GM10248 (cell line): ENCODE measurements around the gene KRTAP10-11.
"Not testable (repeated sequence)": the region's sequence is repeated elsewhere in the genome, so short reads cannot be mapped to it uniquely, and the experiment has no call there.

Experiments
- CTCF ChIA-PET: fragments of 300-600 bp; sonication (Branson Sonifier 250); formaldehyde crosslinking; extraction: SDS; loops from one replicate; lab custom pipeline; 2021; ENCODE audit warnings: antibody characterized with exemption; lab: Yijun Ruan, JAX
- POLR2A ChIA-PET: fragments of 350-650 bp; sonication (Branson Sonifier 250); formaldehyde crosslinking; extraction: SDS; loops from one replicate; lab custom pipeline; 2020; ENCODE audit warnings: antibody characterized with exemption; lab: Yijun Ruan, JAX
- DNase-seq: peaks from one replicate; pipeline ENCODE4 v3.0.0; 2012; ENCODE audit errors: extremely low spot score
- TF ChIP-seq, protein P1 (sequence below): IDR thresholded peaks from 2 replicates; pipeline ENCODE4 v1.5.1; 2012; ENCODE audit warnings: mild to moderate bottlenecking, low read depth; ENCODE audit errors: extremely low read depth, missing control alignments, control extremely low read depth

KRTAP10-11 gene

DNA sequence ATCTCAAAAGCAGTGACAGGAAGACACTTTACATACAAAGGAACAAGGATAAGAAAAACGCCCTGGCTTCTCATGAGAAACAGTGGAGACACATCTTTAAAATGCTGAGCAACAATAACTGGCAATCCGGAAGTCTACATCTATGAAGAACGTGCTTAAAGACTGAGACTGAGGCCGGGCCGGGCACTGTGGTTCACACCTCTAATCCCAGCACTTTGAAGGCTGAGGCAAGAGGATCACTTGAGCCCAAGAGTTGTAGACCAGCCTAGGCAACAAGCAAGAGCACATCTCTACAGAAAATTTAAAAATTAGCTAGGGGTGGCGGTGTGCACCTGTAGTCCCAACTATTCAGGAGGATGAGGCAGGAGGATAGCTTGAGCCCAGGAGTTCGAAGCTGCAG lies 37.9 kb downstream of the KRTAP10-11 start:
- ChIA-PET CTCF (interaction anchor here (1.0 kb wide), 1 partner anchor 10 kb away, joined by 3 read pairs; no protein-coding TSS in a partner anchor), POLR2A (no interaction called here)
- TF ChIP-seq, protein P1, sequence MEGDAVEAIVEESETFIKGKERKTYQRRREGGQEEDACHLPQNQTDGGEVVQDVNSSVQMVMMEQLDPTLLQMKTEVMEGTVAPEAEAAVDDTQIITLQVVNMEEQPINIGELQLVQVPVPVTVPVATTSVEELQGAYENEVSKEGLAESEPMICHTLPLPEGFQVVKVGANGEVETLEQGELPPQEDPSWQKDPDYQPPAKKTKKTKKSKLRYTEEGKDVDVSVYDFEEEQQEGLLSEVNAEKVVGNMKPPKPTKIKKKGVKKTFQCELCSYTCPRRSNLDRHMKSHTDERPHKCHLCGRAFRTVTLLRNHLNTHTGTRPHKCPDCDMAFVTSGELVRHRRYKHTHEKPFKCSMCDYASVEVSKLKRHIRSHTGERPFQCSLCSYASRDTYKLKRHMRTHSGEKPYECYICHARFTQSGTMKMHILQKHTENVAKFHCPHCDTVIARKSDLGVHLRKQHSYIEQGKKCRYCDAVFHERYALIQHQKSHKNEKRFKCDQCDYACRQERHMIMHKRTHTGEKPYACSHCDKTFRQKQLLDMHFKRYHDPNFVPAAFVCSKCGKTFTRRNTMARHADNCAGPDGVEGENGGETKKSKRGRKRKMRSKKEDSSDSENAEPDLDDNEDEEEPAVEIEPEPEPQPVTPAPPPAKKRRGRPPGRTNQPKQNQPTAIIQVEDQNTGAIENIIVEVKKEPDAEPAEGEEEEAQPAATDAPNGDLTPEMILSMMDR, result no peak
- DNase-seq, result no peak

DNA sequence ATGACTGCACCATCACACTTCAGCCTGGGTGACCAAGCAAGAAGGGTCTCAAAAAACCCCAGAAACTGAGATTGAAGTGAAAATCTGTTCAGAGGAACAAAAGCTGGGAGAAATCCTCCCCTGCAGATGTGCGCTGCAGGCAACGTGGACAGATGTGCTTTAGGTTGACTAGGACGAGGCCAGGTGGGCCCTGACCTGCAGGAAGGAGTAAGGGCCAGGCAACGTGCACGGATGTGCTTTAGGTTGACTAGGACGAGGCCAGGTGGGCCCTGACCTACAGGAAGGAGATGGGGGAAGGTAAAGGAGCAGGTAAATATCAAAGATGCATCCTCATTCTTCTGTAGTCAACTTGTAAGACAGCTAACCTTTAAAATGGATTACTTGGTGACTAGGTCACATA lies 38.3 kb downstream of the KRTAP10-11 start:
- POLR2A ChIA-PET, result no interaction called here
- CTCF ChIA-PET, result interaction anchor here (1.0 kb wide), 1 partner anchor 9 kb away, joined by 3 read pairs; no protein-coding TSS in a partner anchor
- DNase-seq, result no peak
- TF ChIP-seq, protein P1, result no peak

DNA sequence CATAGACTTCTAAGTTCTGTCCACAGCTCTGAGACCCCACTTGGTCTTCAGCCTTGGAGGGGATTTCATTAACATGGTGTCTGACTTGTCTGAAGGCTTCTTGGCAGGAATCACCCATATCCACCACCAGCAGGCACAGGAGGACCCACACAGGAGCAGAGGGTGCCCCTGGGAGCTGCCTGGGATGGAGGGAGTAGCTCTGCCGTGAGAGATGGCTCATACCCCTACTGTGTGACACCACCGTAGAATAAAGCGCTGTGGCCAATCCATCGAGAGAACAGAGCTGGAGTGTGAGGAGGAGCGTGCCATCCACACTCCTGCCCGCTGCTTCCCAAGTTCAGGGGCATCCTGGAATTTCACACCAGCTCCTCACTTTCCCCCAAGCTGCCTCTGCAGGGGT lies 38.8 kb downstream of the KRTAP10-11 start:
- CTCF ChIA-PET, POLR2A ChIA-PET, DNase-seq: not testable (repeated sequence)

DNA sequence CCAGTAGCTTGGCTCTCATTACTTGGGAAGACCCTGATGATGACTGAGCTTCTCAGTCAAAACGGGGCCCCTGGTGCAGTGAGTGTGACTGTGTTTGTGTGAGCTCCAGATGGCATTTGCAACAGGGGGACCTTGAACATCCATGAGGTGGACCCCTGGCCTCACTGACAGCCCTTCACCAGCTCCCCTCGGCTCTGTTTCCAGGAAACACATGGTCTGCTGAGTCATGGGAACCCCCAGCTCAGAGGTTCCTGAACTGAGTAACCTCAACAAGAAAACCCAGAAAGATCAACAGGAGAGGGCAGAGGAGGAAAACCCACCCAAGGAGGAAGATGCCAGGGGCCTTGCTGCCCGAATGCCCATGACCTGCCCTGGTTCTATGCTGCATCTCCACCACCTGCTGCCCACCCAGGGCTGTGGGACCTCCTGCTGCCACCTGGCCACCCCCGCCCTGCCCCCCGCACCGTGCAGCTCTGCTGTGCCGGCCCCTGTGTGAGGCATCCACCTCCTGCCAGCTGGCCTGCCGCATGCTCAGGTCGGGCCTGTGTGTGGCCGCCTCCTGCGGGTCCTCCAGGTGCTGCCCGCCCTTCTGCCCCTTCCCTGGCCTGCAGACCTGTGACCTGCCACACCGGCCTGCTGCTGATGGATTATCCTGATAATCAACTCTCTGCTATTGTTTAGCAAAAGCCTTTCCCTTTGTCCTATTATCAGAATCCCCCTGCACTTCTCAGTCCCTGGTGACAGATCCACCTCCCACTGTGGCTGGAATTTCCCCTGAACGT lies 40.0 kb downstream of the KRTAP10-11 start:
- POLR2A ChIA-PET, result no interaction called here
- TF ChIP-seq, protein P1, result no peak
- CTCF ChIA-PET, result interaction anchor here (0.6 to 1.4 kb wide), 2 partner anchors 10 to 24 kb away, joined by 3 to 4 read pairs; no protein-coding TSS in a partner anchor
- no peak for DNase-seq

- ChIA-PET POLR2A (no interaction called here), CTCF (interaction anchor here (1.4 kb wide), 1 partner anchor 23 kb away, joined by 4 read pairs; no protein-coding TSS in a partner anchor)
- TF ChIP-seq, protein P1, result no peak
These were observed 40.8 kb downstream of the KRTAP10-11 start for GRCh38 chr21:44686843-44687561.

GRCh38 chr21:44687671-44688070 lies 41.5 kb downstream of the KRTAP10-11 start:
- CTCF ChIA-PET, result no interaction called here
- POLR2A ChIA-PET, result no interaction called here
- TF ChIP-seq, protein P1, result no peak
- no peak for DNase-seq

More at GRCh38 chr21:44686843-44687561, 40.8 kb downstream of the KRTAP10-11 start:
- DNase-seq, result no peak

- DNase-seq, result not testable (repeated sequence)
These were observed 43.5 kb downstream of the KRTAP10-11 start for GRCh38 chr21:44689740-44690139.

More at GRCh38 chr21:44689740-44690139, 43.5 kb downstream of the KRTAP10-11 start:
- CTCF ChIA-PET, result interaction anchor here (1.6 kb wide), 1 partner anchor 53 kb away, joined by 3 read pairs; no protein-coding TSS in a partner anchor
- POLR2A ChIA-PET, result not testable (repeated sequence)
